Breast epithelium (tissue), 3 donors: ENCODE measurements around the gene ATRNL1.

Experiments used
- POLR2A ChIP-seq: fragments of 450-650 bp; IDR thresholded peaks from one replicate; pipeline ENCODE4 v1.6.1; 2016; ENCODE audit warnings: antibody characterized with exemption, mild to moderate bottlenecking, moderate library complexity
- POLR2AphosphoS5 ChIP-seq, 3 donors: sonication (generic); formaldehyde crosslinking; IDR thresholded peaks; one replicate each; pipeline ENCODE4 v1.6.1; 2017; ENCODE audit warnings: antibody characterized with exemption in 3 of 3
- TF ChIP-seq, protein P1 (sequence below), 3 donors: fragments of 450-650 bp; IDR thresholded peaks; one replicate each; pipeline ENCODE4 v1.5.1; 2016 to 2017; ENCODE audit warnings: antibody characterized with exemption in 3 of 3, mild to moderate bottlenecking in 3 of 3, moderate library complexity in 3 of 3

- TF ChIP-seq, protein P1, sequence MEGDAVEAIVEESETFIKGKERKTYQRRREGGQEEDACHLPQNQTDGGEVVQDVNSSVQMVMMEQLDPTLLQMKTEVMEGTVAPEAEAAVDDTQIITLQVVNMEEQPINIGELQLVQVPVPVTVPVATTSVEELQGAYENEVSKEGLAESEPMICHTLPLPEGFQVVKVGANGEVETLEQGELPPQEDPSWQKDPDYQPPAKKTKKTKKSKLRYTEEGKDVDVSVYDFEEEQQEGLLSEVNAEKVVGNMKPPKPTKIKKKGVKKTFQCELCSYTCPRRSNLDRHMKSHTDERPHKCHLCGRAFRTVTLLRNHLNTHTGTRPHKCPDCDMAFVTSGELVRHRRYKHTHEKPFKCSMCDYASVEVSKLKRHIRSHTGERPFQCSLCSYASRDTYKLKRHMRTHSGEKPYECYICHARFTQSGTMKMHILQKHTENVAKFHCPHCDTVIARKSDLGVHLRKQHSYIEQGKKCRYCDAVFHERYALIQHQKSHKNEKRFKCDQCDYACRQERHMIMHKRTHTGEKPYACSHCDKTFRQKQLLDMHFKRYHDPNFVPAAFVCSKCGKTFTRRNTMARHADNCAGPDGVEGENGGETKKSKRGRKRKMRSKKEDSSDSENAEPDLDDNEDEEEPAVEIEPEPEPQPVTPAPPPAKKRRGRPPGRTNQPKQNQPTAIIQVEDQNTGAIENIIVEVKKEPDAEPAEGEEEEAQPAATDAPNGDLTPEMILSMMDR (IDR thresholded peaks at IDR 0.05), result no peak
- TF ChIP-seq POLR2A, result no peak
- TF ChIP-seq POLR2AphosphoS5 (IDR thresholded peaks at IDR 0.05), result no peak
Measured at GRCh38 chr10:115051216-115051615, 41.9 kb upstream of the ATRNL1 start.
